Caki2 (cell line): Measurements from ENCODE around the gene PCNT. TPM values are rescaled to one million over a fixed set of nuclear protein-coding genes. Genes with fewer than 3 reads are reported as not detected.

Experiments used
- DNase-seq: peaks from one replicate; pipeline ENCODE4 v3.0.0-alpha.2; 2015; ENCODE audit warnings: low read depth
- in situ Hi-C: cut with HindIII; loops from 2 replicates; pipeline ENCODE4 v1.10.0; 2016; ENCODE audit warnings: low sequenced_read_pairs, low pct_unique_long_range_greater_than_20kb, mixed read lengths
- total RNA-seq: library from RNA; depleted of rRNA; stranded (reverse); fragments of >200 nt; shearing (Covaris generic); gene quantifications from 2 replicates; pipeline ENCODE4 v1.2.3, GENCODE V29; 2014; ENCODE audit warnings: low replicate concordance

The PCNT gene
- total RNA-seq, 1 experiment from 2014 or later: 8.5 TPM

GRCh38 chr21:46411236-46411635, 87.3 kb downstream of the PCNT start:
- in situ Hi-C loops: no loop called here
- no peak for DNase-seq

- in situ Hi-C loops: no loop called here
- DNase-seq: no peak
Observed at GRCh38 chr21:46411691-46412090, 87.7 kb downstream of the PCNT start.

DNA sequence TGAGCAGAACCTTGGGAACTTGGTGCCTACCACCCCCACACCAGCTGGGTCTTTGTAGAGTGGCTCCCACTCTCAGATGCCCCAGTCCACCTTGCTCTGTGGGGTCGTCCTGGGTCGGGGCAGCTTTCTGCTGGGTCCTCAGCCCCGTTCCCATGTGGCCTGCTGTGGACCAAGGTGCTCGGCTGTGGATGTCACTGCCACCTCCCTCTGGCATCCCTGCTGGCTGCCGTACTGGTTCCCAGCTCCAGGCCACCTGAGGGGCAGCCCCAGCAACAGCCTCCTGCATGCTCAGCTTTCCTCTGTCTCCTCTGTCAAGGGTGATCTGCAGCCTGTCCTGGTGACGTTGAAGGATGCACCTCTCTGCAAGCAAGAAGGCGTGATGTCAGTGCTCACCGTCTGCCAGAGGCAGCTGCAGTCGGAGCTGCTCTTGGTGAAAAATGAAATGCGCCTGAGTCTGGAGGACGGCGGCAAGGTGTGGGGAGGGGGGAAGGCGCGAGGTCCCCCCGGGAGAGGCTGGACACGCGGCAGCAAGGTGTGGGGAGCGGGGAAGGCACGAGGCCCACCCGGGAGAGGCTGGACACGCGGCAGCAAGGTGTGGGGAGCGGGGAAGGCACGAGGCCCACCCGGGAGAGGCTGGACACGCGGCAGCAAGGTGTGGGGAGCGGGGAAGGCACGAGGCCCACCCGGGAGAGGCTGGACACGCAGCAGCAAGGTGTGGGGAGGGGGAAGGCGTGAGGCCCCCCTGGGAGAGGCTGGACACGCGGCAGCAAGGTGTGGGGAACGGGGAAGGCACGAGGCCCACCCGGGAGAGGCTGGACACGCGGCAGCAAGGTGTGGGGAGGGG, 88.8 kb downstream of the PCNT start:
- in situ Hi-C loops: no loop called here
- no peak for DNase-seq

DNA sequence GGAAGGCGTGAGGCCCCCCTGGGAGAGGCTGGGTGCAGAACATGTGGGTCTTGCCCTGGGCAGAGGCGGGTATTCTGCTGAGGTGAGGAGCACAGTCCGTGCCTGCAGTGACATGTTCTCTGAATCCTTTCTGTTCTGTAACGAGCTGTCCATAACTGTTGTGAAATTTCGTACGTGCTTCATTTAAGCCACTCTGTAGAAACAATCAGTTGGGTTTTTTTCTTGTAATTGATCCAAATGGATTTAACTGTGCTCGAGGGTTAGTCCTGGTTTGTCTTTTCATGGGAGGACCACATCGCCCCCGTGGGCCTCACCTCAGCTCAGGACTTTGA, 89.4 kb downstream of the PCNT start:
- no peak for DNase-seq
- in situ Hi-C loops: no loop called here

DNA sequence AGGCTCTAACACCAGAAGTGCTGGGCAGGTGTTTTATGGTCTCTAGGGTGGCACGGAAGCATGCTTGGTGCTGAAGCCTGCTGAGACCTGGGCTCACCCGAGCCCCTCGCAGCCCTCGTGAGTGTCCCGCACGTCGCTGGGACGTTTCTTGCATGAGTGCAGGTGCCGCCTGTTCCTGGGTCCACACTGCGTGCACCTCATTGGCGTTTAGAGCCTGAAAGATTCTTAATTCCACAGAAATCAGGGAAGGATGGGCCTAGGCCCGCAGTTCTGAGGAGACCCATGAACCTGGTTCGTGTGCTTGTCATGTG, 91.0 kb downstream of the PCNT start:
- DNase-seq: no peak
- in situ Hi-C loops: no loop called here

- in situ Hi-C loops: no loop called here
- DNase-seq: no peak
Observed at GRCh38 chr21:46416551-46416950, 92.6 kb downstream of the PCNT start.

GRCh38 chr21:46418265-46418946, 94.5 kb downstream of the PCNT start:
- DNase-seq: no peak
- in situ Hi-C loops: no loop called here

- in situ Hi-C loops: no loop called here
- no peak for DNase-seq
Observed at GRCh38 chr21:46420241-46421190, 96.6 kb downstream of the PCNT start.

DNA sequence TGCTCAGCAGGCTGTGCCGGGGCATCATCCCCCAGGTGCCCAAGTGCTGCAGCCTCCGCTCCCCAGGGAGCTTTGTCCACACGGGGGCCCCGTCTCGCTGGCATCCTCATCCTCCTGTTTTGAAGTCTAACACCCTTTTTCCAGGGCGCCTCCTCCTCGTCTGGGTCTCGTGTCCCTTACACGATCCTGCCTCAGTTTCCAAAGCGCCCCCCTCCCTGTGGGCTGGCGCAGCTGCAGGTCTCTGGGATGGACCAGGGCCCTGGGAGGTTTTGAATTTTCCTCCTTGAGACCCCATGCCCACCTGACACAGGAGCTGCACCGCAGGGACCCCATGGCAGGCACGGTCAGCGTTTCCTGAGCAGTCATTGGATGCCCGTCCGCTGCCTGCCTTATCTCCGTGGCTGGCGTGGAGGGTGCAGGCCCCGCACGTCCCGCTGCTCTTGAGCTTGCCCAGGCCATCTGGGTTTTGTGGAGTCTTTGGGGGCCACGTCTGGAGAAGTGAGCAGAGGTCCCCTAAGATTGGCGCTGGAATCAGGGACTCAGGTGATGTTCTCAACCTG, 97.3 kb downstream of the PCNT start:
- no peak for DNase-seq
- in situ Hi-C loops: no loop called here

- DNase-seq: no peak
- in situ Hi-C loops: no loop called here
Observed at GRCh38 chr21:46421756-46422555, 98.0 kb downstream of the PCNT start.

- no peak for DNase-seq
- in situ Hi-C loops: no loop called here
Observed at GRCh38 chr21:46422636-46423241, 98.8 kb downstream of the PCNT start.

DNA sequence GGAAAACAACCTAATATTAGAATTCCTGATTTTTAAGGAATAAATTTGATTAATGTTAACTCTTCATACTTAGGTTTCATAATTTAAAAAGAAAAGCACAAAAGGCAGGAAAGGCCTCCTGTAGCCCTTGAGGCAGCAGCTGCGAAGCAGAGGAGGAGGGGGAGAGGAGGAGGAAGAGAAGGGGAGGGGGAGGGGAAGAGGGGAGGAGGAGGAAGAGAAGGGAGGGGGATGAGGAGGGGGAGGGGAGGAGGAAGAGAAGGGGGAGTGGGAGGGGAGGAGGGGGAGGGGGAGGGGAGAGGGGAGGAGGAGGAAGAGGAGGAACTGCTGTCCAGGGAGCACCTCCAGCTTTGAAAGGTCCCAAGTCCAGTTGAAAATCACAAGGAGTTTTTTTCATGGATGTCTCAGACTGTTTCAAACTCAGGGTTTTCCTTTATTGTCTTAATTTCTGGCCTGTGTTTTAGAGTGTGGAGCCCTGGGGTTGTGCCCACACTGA, 99.6 kb downstream of the PCNT start:
- DNase-seq: no peak
- in situ Hi-C loops: no loop called here

DNA sequence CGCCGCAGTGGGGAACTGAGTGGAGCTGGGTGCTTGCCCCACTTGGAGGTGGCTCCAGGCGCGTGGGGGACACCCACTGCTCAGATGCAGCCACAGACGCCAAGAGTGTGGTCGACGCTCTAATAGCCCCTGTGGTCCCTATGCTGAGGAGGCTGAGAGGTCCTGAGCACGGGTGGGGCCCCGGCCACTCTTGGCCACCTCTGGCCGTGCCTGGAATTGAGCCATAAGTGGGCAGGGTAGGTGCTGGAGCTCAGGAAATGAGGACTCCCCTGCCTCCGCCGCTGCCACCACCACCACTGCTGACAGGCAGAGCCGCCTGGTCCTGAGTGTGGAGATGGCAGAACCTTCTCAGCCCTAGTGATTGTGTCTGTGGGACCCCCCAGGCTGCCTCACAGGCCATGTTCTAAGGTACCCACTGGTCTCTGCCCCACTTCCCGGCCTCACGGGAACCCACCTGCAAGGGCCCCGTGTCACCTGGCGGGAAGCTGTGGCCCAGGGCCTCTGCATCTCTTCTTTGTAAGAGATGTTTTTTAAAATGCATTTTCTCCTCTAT, 100.2 kb downstream of the PCNT start:
- in situ Hi-C loops: no loop called here
- DNase-seq: no peak

- no peak for DNase-seq
- in situ Hi-C loops: no loop called here
Observed at GRCh38 chr21:46424621-46425020, 100.7 kb downstream of the PCNT start.

DNA sequence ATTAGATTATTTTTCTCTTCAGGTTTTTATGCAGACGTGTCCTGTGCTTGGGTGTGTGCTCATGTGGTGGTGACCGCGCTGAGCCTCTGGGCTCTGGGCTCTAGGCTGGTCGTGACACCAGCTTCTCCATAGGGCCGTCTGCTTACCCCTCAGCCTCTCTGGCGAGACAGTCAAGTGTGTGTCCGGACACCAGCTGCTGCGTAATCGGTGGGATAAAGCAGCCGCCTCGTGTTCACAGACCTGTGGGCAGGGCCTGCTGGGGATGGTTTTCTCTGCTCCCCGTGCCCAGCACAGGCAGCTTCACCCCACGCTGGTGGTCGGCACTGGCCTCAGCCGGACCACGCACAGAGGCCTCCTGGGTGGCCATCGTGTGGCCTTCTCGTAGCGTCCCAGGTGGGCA, 101.1 kb downstream of the PCNT start:
- in situ Hi-C loops: no loop called here
- no peak for DNase-seq

- in situ Hi-C loops: no loop called here
- DNase-seq: no peak
Observed at GRCh38 chr21:46425571-46425970, 101.6 kb downstream of the PCNT start.

GRCh38 chr21:46426313-46427046, 102.5 kb downstream of the PCNT start:
- in situ Hi-C loops: no loop called here

More at GRCh38 chr21:46426313-46427046, 102.5 kb downstream of the PCNT start:
- no peak for DNase-seq
